ENCODE results near the gene ADAM10. TPM values are rescaled to one million over a fixed set of nuclear protein-coding genes. Genes with fewer than 3 reads are reported as not detected.

Gene ADAM10
- total and polyA plus RNA-seq, 2 of the 8 experiments (the other 6 are each of a cell fraction or from before 2014, with no cell fraction given): 46.5 to 163 TPM

- TF ChIP-seq SRF (IDR thresholded peaks at IDR 0.05; ENCODE audit: low read depth, low read length): no peak
- no peak for TF ChIP-seq SP4 (IDR thresholded peaks at IDR 0.05; ENCODE audit: low read length)
- TF ChIP-seq SP2 (IDR thresholded peaks at IDR 0.05; ENCODE audit: low read length): no peak
- TF ChIP-seq CREB1 (IDR thresholded peaks at IDR 0.05): no peak
- no peak for TF ChIP-seq CTCF (IDR thresholded peaks at IDR 0.05; ENCODE audit: control extremely low read depth in 1 of 3, insufficient read depth in 1 of 3, low read depth in 1 of 3, low read length in 3 of 3)
Measured at GRCh38 chr15:58694641-58695398, 54.7 kb downstream of the ADAM10 start (continued).

Data from H1 (cell line).